Activated naive CD4-positive, alpha-beta T cell treated with anti-CD3 and anti-CD28 coated beads, Interleukin-2, amount 50 U/mL, for 72 hours (primary cell): Measurements from ENCODE around the gene CSK. TPM values are rescaled to one million over a fixed set of nuclear protein-coding genes. Genes with fewer than 3 reads are reported as not detected.

Source experiments
- ATAC-seq, 2 donors: fragments of 150-1000 bp; cut with Tn5 transposase; 2 replicates each; pipeline ENCODE4 v1.10.0; 2021; ENCODE audit warnings: mild to moderate bottlenecking in 2 of 2, moderate library complexity in 2 of 2
- DNase-seq, 2 donors: peaks; one replicate each; pipeline ENCODE4 v3.0.0; 2021 to 2022; ENCODE audit warnings: low spot score in 2 of 2
- H3K27ac Mint-ChIP-seq, 2 donors: one replicate each; pipeline ENCODE4 v1.8.0; 2022; ENCODE audit warnings: mild to moderate bottlenecking in 2 of 2, mixed read lengths in 2 of 2
- H3K36me3 Mint-ChIP-seq, 2 donors: one replicate each; pipeline ENCODE4 v1.8.0; 2022; ENCODE audit warnings: mixed read lengths in 2 of 2
- H3K9me3 Mint-ChIP-seq, 2 donors: one replicate each; pipeline ENCODE4 v1.8.0; 2022; ENCODE audit warnings: mixed read lengths in 2 of 2
- total RNA-seq, 2 donors: library from RNA; stranded (reverse); gene quantifications; one replicate each; pipeline ENCODE4 v1.2.3, GENCODE V29; 2022

Gene CSK
- total RNA-seq, 2 donors from 2014 or later: 231 to 297 TPM

- no peak overlapping the region for H3K27ac Mint-ChIP-seq
- no peaks in the 10 kb centered on the region for H3K36me3 Mint-ChIP-seq
- H3K9me3 Mint-ChIP-seq: no peaks in the 10 kb centered on the region
- DNase-seq (no peak), ATAC-seq (no peak)
Measured at GRCh38 chr15:74822233-74822632, 40.4 kb downstream of the CSK start.

GRCh38 chr15:74823324-74823723 is 41.4 kb downstream of the CSK start:
- H3K27ac Mint-ChIP-seq: no peak overlapping the region
- no peaks in the 10 kb centered on the region for H3K36me3 Mint-ChIP-seq
- no peaks in the 10 kb centered on the region for H3K9me3 Mint-ChIP-seq
- no peak for ATAC-seq
- no peak for DNase-seq

GRCh38 chr15:74824976-74825375 is 43.1 kb downstream of the CSK start:
- ATAC-seq (no peak), DNase-seq (no peak)
- no peaks in the 10 kb centered on the region for H3K36me3 Mint-ChIP-seq
- H3K27ac Mint-ChIP-seq: no peak overlapping the region
- H3K9me3 Mint-ChIP-seq: no peaks in the 10 kb centered on the region

- no peak for ATAC-seq
- H3K9me3 Mint-ChIP-seq: no peaks in the 10 kb centered on the region
- no peak overlapping the region for H3K27ac Mint-ChIP-seq
- DNase-seq: no peak
- H3K36me3 Mint-ChIP-seq: no peaks in the 10 kb centered on the region
Measured at GRCh38 chr15:74825866-74826265, 44.0 kb downstream of the CSK start.

GRCh38 chr15:74826364-74826819 is 44.5 kb downstream of the CSK start, which contains the start of gene CPLX3:
Gene CPLX3, plus strand, starts transcription at chr15:74826627. Its CDS starts 77 bp downstream, at chr15:74826704.
- Mint-ChIP-seq H3K27ac (no peak within 1 kb of the TSS), H3K9me3 (no peaks in the 10 kb centered on the region), H3K36me3 (no peaks in the 10 kb centered on the region)
- peak in 1 of 2 donors; percentile 71 for DNase-seq
- ATAC-seq: peak; percentile 17 to 29

GRCh38 chr15:74826921-74827320 is 45.0 kb downstream of the CSK start:
- ATAC-seq (no peak), DNase-seq (no peak)
- Mint-ChIP-seq H3K9me3 (no peaks in the 10 kb centered on the region), H3K36me3 (no peaks in the 10 kb centered on the region), H3K27ac (no peak overlapping the region)

- Mint-ChIP-seq H3K36me3 (no peaks in the 10 kb centered on the region), H3K27ac (no peak overlapping the region), H3K9me3 (no peaks in the 10 kb centered on the region)
- ATAC-seq (no peak), DNase-seq (no peak)
Measured at GRCh38 chr15:74827614-74828013, 45.7 kb downstream of the CSK start.

- ATAC-seq (no peak), DNase-seq (no peak)
- Mint-ChIP-seq H3K36me3 (no peaks in the 10 kb centered on the region), H3K27ac (no peak overlapping the region), H3K9me3 (no peaks in the 10 kb centered on the region)
Measured at GRCh38 chr15:74828835-74829234, 47.0 kb downstream of the CSK start.

GRCh38 chr15:74829486-74829885 is 47.6 kb downstream of the CSK start:
- DNase-seq (no peak), ATAC-seq (peak; percentile 88 to 93)
- no peaks in the 10 kb centered on the region for H3K36me3 Mint-ChIP-seq
- H3K9me3 Mint-ChIP-seq: no peaks in the 10 kb centered on the region
- H3K27ac Mint-ChIP-seq: no peak overlapping the region

GRCh38 chr15:74829991-74830390 is 48.1 kb downstream of the CSK start:
- ATAC-seq: no peak
- DNase-seq: no peak
- Mint-ChIP-seq H3K36me3 (peaks cover 0 to 2% of the 10 kb centered on the region in 2 donors), H3K27ac (no peak overlapping the region), H3K9me3 (no peaks in the 10 kb centered on the region)

- peaks cover 0 to 5% of the 10 kb centered on the region in 2 donors for H3K36me3 Mint-ChIP-seq
- no peak for DNase-seq
- ATAC-seq: no peak
- H3K27ac Mint-ChIP-seq: peak overlapping the region in 1 of 2 donors; percentile 49
- no peaks in the 10 kb centered on the region for H3K9me3 Mint-ChIP-seq
Measured at GRCh38 chr15:74830868-74831267, 49.0 kb downstream of the CSK start.

- ATAC-seq: no peak
Measured at GRCh38 chr15:74831813-74832495, 50.1 kb downstream of the CSK start.

GRCh38 chr15:74832826-74833225 is 50.9 kb downstream of the CSK start:
- Mint-ChIP-seq H3K36me3 (peaks cover 0 to 5% of the 10 kb centered on the region in 2 donors), H3K27ac (peak overlapping the region in 1 of 2 donors; percentile 11), H3K9me3 (no peaks in the 10 kb centered on the region)
- no peak for DNase-seq
- ATAC-seq: no peak

More at GRCh38 chr15:74831813-74832495, 50.1 kb downstream of the CSK start:
- H3K36me3 Mint-ChIP-seq: peaks cover 0 to 5% of the 10 kb centered on the region in 2 donors
- H3K9me3 Mint-ChIP-seq: no peaks in the 10 kb centered on the region
- peak overlapping the region in 1 of 2 donors; percentile 49 for H3K27ac Mint-ChIP-seq
- no peak for DNase-seq

- Mint-ChIP-seq H3K9me3 (no peaks in the 10 kb centered on the region), H3K27ac (peak overlapping the region in 1 of 2 donors; percentile 36), H3K36me3 (peaks cover 0 to 5% of the 10 kb centered on the region in 2 donors)
- ATAC-seq (no peak), DNase-seq (no peak)
Measured at GRCh38 chr15:74833376-74834107, 51.7 kb downstream of the CSK start.

GRCh38 chr15:74835312-74835823 is 53.5 kb downstream of the CSK start:
- H3K27ac Mint-ChIP-seq: peak overlapping the region in 1 of 2 donors; percentile 32
- H3K9me3 Mint-ChIP-seq: no peaks in the 10 kb centered on the region
- ATAC-seq (peak; percentile 55 to 62), DNase-seq (peak in 1 of 2 donors; percentile 70)
- peaks cover 0 to 5% of the 10 kb centered on the region in 2 donors for H3K36me3 Mint-ChIP-seq

- no peak for DNase-seq
- H3K27ac Mint-ChIP-seq: peak overlapping the region in 1 of 2 donors; percentile 50
- H3K9me3 Mint-ChIP-seq: no peaks in the 10 kb centered on the region
- peaks cover 0 to 5% of the 10 kb centered on the region in 2 donors for H3K36me3 Mint-ChIP-seq
- ATAC-seq: no peak
Measured at GRCh38 chr15:74836846-74837245, 55.0 kb downstream of the CSK start.

- Mint-ChIP-seq H3K27ac (no peak overlapping the region), H3K36me3 (peaks cover 0 to 5% of the 10 kb centered on the region in 2 donors), H3K9me3 (no peaks in the 10 kb centered on the region)
- ATAC-seq (no peak), DNase-seq (no peak)
Measured at GRCh38 chr15:74837482-74838136, 55.7 kb downstream of the CSK start.
